K562 (cell line): Measurements from ENCODE around the gene E2F2. TPM values are rescaled to one million over a fixed set of nuclear protein-coding genes. Genes with fewer than 3 reads are reported as not detected.

Source experiments
- ARNT ChIP-seq, 2 experiments: fragments of 450-650 bp; IDR thresholded peaks; 2 replicates each; pipeline ENCODE4 v1.6.1; 2016; ENCODE audit warnings: mild to moderate bottlenecking in 1 of 2
- POLR2B ChIP-seq: fragments of 450-650 bp; IDR thresholded peaks from 2 replicates; pipeline ENCODE4 v1.6.1; 2018; ENCODE audit warnings: low read depth; ENCODE audit not compliant: partially characterized antibody
- PPARD ChIP-seq: fragments of 250-450 bp; sonication (Bioruptor Pico); IDR thresholded peaks from 2 replicates; pipeline ENCODE4 v1.8.0; 2022; ENCODE audit warnings: inconsistent platforms, mild to moderate bottlenecking, moderate library complexity
- ZBTB7A ChIP-seq: IDR thresholded peaks from 2 replicates; pipeline ENCODE4 v1.6.1; 2011; ENCODE audit warnings: low read depth, mild to moderate bottlenecking, low read length, moderate library complexity, borderline replicate concordance; ENCODE audit not compliant: control insufficient read depth
- polyA plus RNA-seq, 8 experiments: library from polyadenylated mRNA; depleted of rRNA in 4 of 8; stranded (reverse) in 5 of 8; unstranded in 3 of 8; fragments of >200 nt; fragmentation: Nextera tagmentation in 2 of 8; fragmentation: Illumina TruSeq in 1 of 8; extraction: Ambion mirVana in 2 of 8; extraction: Trizol in 1 of 8; gene quantifications; 2 replicates each; pipeline versions ENCODE4 v1.2.1 to v1.2.3, GENCODE V29; 2011 to 2014; ENCODE audit warnings: inconsistent platforms in 1 of 8, missing spikeins in 1 of 8
- total RNA-seq, 7 experiments: library from RNA; depleted of rRNA in 6 of 7; stranded (reverse); fragments of >200 nt in 6 of 7; fragmentation: Illumina TruSeq in 2 of 7; extraction: Trizol in 2 of 7; gene quantifications; 2 replicates each; pipeline versions ENCODE4 v1.2.1 to v1.2.3, GENCODE V29; 2011 to 2021; ENCODE audit warnings: low replicate concordance in 1 of 7
- TF ChIP-seq, protein P1 (sequence below): fragments of 450-650 bp; IDR thresholded peaks from 2 replicates; pipeline ENCODE4 v1.6.1; 2016; ENCODE audit warnings: mild to moderate bottlenecking, moderate library complexity

The E2F2 gene
- total and polyA plus RNA-seq, 9 of the 15 experiments (the other 6 are each of a cell fraction or from before 2014, with no cell fraction given) = 3.1 to 25.3 (median 11.4) TPM

DNA sequence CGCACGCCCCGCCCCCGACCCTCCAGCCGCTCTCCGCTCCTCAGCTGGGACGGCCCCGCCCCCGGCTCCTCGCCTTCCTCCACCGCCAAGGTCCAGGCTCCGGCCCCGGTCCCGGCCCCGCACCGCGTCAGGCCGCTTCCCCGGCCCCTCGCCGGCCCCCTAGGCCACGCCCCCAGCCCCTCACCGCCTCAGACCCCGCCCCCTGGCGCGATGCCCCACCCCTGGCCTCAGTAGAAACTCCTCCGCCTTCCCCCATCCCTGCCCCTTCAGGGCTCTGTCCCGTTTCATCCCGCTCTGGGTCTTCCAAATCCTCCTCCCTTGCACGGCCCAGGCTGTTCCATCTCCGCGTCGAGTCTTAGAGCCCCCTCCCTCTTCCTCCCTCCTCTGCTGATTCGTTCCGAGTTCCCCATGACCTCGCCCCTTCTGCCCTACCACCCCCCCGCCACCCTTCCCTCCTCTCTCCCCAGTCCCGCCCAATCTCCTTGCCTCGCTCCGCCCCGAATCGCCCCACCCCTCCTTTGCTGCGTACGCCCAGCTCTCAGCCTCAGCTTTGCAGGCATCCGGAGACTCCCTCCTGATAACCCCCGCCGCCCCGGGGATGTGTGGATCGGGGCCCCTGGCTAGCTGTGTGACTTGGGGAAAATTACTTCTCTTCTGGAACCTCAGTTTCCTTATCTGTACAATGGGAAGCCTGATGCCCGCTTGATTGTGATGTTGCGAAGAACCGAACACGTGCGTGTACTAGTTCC is 46.6 kb downstream of the E2F2 start (continued):
- TF ChIP-seq, protein P1, sequence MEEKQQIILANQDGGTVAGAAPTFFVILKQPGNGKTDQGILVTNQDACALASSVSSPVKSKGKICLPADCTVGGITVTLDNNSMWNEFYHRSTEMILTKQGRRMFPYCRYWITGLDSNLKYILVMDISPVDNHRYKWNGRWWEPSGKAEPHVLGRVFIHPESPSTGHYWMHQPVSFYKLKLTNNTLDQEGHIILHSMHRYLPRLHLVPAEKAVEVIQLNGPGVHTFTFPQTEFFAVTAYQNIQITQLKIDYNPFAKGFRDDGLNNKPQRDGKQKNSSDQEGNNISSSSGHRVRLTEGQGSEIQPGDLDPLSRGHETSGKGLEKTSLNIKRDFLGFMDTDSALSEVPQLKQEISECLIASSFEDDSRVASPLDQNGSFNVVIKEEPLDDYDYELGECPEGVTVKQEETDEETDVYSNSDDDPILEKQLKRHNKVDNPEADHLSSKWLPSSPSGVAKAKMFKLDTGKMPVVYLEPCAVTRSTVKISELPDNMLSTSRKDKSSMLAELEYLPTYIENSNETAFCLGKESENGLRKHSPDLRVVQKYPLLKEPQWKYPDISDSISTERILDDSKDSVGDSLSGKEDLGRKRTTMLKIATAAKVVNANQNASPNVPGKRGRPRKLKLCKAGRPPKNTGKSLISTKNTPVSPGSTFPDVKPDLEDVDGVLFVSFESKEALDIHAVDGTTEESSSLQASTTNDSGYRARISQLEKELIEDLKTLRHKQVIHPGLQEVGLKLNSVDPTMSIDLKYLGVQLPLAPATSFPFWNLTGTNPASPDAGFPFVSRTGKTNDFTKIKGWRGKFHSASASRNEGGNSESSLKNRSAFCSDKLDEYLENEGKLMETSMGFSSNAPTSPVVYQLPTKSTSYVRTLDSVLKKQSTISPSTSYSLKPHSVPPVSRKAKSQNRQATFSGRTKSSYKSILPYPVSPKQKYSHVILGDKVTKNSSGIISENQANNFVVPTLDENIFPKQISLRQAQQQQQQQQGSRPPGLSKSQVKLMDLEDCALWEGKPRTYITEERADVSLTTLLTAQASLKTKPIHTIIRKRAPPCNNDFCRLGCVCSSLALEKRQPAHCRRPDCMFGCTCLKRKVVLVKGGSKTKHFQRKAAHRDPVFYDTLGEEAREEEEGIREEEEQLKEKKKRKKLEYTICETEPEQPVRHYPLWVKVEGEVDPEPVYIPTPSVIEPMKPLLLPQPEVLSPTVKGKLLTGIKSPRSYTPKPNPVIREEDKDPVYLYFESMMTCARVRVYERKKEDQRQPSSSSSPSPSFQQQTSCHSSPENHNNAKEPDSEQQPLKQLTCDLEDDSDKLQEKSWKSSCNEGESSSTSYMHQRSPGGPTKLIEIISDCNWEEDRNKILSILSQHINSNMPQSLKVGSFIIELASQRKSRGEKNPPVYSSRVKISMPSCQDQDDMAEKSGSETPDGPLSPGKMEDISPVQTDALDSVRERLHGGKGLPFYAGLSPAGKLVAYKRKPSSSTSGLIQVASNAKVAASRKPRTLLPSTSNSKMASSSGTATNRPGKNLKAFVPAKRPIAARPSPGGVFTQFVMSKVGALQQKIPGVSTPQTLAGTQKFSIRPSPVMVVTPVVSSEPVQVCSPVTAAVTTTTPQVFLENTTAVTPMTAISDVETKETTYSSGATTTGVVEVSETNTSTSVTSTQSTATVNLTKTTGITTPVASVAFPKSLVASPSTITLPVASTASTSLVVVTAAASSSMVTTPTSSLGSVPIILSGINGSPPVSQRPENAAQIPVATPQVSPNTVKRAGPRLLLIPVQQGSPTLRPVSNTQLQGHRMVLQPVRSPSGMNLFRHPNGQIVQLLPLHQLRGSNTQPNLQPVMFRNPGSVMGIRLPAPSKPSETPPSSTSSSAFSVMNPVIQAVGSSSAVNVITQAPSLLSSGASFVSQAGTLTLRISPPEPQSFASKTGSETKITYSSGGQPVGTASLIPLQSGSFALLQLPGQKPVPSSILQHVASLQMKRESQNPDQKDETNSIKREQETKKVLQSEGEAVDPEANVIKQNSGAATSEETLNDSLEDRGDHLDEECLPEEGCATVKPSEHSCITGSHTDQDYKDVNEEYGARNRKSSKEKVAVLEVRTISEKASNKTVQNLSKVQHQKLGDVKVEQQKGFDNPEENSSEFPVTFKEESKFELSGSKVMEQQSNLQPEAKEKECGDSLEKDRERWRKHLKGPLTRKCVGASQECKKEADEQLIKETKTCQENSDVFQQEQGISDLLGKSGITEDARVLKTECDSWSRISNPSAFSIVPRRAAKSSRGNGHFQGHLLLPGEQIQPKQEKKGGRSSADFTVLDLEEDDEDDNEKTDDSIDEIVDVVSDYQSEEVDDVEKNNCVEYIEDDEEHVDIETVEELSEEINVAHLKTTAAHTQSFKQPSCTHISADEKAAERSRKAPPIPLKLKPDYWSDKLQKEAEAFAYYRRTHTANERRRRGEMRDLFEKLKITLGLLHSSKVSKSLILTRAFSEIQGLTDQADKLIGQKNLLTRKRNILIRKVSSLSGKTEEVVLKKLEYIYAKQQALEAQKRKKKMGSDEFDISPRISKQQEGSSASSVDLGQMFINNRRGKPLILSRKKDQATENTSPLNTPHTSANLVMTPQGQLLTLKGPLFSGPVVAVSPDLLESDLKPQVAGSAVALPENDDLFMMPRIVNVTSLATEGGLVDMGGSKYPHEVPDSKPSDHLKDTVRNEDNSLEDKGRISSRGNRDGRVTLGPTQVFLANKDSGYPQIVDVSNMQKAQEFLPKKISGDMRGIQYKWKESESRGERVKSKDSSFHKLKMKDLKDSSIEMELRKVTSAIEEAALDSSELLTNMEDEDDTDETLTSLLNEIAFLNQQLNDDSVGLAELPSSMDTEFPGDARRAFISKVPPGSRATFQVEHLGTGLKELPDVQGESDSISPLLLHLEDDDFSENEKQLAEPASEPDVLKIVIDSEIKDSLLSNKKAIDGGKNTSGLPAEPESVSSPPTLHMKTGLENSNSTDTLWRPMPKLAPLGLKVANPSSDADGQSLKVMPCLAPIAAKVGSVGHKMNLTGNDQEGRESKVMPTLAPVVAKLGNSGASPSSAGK = peak; percentile 74
- TF ChIP-seq PPARD = no peak
- peak; percentile 25 for TF ChIP-seq POLR2B
- TF ChIP-seq ARNT (IDR thresholded peaks at IDR 0.05) = 0 out of 4 replicates have a peak, but pooled peaks have one; percentile 39 to 67
- TF ChIP-seq ZBTB7A = peak; percentile 25
